K562 (cell line): ENCODE results near the gene LVRN. TPM values are rescaled to one million over a fixed set of nuclear protein-coding genes. Genes with fewer than 3 reads are reported as not detected.

Experiments used
- ATAC-seq: fragments of 200-7000 bp; cut with Tn5 transposase; 3 replicates; pipeline ENCODE4 v1.9.1; 2020; ENCODE audit warnings: moderate library complexity
- BruUV-seq: library from RNA; stranded (reverse); fragments of 400-500 nt; replicated peaks from 2 replicates; lab custom pipeline; 2021; lab: Mats Ljungman, UMichigan
- CTCF ChIA-PET: fragments of 300-600 bp; formaldehyde crosslinking; extraction: SDS; loops from one replicate; lab custom pipeline; 2021; ENCODE audit warnings: low intra/inter-chr PET ratio; lab: Yijun Ruan, JAX
- POLR2A ChIA-PET: fragments of 300-600, 350-650 bp; sonication (Branson Sonifier 250); formaldehyde crosslinking; extraction: SDS; loops from one replicate; lab custom pipeline; 2021; ENCODE audit warnings: antibody characterized with exemption, inconsistent platforms; lab: Yijun Ruan, JAX
- DNase-seq, 4 experiments: peaks; one replicate each; pipeline versions ENCODE4 v3.0.0 to v3.0.0-alpha.2; 2011 to 2018; ENCODE audit warnings: low spot score in 3 of 4, mixed read lengths in 3 of 4; ENCODE audit errors: extremely low read depth in 1 of 4
- FAIRE-seq: peaks from 2 replicates; lab custom pipeline; 2011; peaks lifted over from hg19 to GRCh38; lab: Jason Lieb, UNC
- H2AFZ ChIP-seq: 2 replicates; pipeline ENCODE4 v1.6.0; 2011; ENCODE audit warnings: low read depth, low read length, control low read depth, inconsistent platforms
- H3K27ac ChIP-seq: fragments of 200-600 bp; 3 replicates; pipeline ENCODE4 v1.8.0; 2011; ENCODE audit warnings: low read depth, mild to moderate bottlenecking, control low read depth, inconsistent platforms, low read length, moderate library complexity, mixed read lengths; ENCODE audit errors: extremely low read depth
- H3K27me3 ChIP-seq, 2 experiments: fragments of 300-600 bp in 1 of 2; 2 replicates in 1 of 2; 3 replicates in 1 of 2; pipeline versions ENCODE4 v1.6.0 to v1.8.0; 2011; ENCODE audit warnings: inconsistent platforms in 2 of 2, low read length in 2 of 2, mild to moderate bottlenecking in 1 of 2, mixed read lengths in 1 of 2, moderate library complexity in 1 of 2; ENCODE audit not compliant: control insufficient read depth in 2 of 2, insufficient read depth in 2 of 2
- H3K36me3 ChIP-seq: fragments of 300-600 bp; 3 replicates; pipeline ENCODE4 v1.8.0; 2011; ENCODE audit warnings: mild to moderate bottlenecking, low read length, inconsistent platforms; ENCODE audit not compliant: control insufficient read depth, insufficient read depth
- H3K4me1 ChIP-seq, 2 experiments: fragments of 200-600 bp in 1 of 2; replicated peaks in 1 of 2; 2 replicates in 1 of 2; 3 replicates in 1 of 2; pipeline versions ENCODE4 v1.5.1 to v1.8.0; 2011; ENCODE audit warnings: inconsistent platforms in 2 of 2, low read length in 2 of 2, mild to moderate bottlenecking in 1 of 2, mixed read lengths in 1 of 2, moderate library complexity in 1 of 2; ENCODE audit not compliant: control insufficient read depth in 2 of 2, insufficient read depth in 2 of 2
- H3K4me2 ChIP-seq: 2 replicates; pipeline ENCODE4 v1.6.1; 2011; ENCODE audit warnings: low read length, control low read depth, inconsistent platforms, mixed read lengths; ENCODE audit not compliant: insufficient read depth
- H3K4me3 ChIP-seq: fragments of 200-600 bp; sonication (generic), shearing (Covaris generic); 2 replicates; pipeline ENCODE4 v1.5.1; 2016; ENCODE audit warnings: control low read depth, inconsistent platforms
- H3K79me2 ChIP-seq: fragments of 200-600 bp; 3 replicates; pipeline ENCODE4 v1.8.0; 2011; ENCODE audit warnings: low read length, inconsistent platforms; ENCODE audit not compliant: control insufficient read depth, insufficient read depth
- H3K9ac ChIP-seq, 2 experiments: 2 replicates each; pipeline versions ENCODE4 v1.6.0 to v1.6.1; 2011; ENCODE audit warnings: low read depth in 2 of 2, low read length in 2 of 2, control low read depth in 1 of 2, inconsistent platforms in 1 of 2, mild to moderate bottlenecking in 1 of 2, mixed read lengths in 1 of 2; ENCODE audit not compliant: insufficient read depth in 1 of 2
- H3K9me1 ChIP-seq: one replicate; pipeline ENCODE4 v1.6.0; 2011; ENCODE audit warnings: inconsistent platforms, mild to moderate bottlenecking, low read length, moderate library complexity; ENCODE audit not compliant: control insufficient read depth, insufficient read depth
- H3K9me3 ChIP-seq: replicated peaks from 2 replicates; pipeline ENCODE4 v1.5.1; 2011; ENCODE audit warnings: low read depth, low read length, inconsistent platforms; ENCODE audit not compliant: control insufficient read depth, insufficient read depth
- H4K20me1 ChIP-seq: replicated peaks from 2 replicates; pipeline ENCODE4 v1.6.1; 2011; ENCODE audit warnings: low read length, inconsistent platforms, mixed read lengths; ENCODE audit not compliant: control insufficient read depth, insufficient read depth
- ATF1 ChIP-seq, 2 experiments: fragments of 450-650 bp in 1 of 2; IDR thresholded peaks; 2 replicates each; pipeline ENCODE4 v1.6.1; 2016; ENCODE audit warnings: missing compliant biosample characterization in 1 of 2, missing genetic modification characterization in 1 of 2
- CTBP1 ChIP-seq: fragments of 450-650 bp; IDR thresholded peaks from 2 replicates; pipeline ENCODE4 v1.6.1; 2016; ENCODE audit warnings: borderline replicate concordance
- FOXJ3 ChIP-seq: sonication (generic); formaldehyde crosslinking; IDR thresholded peaks from 2 replicates; pipeline ENCODE4 v1.4.0; 2020; ENCODE audit warnings: mild to moderate bottlenecking, missing genetic modification reagents
- GATA2 ChIP-seq: sonication (generic); formaldehyde crosslinking; IDR thresholded peaks from 2 replicates; pipeline ENCODE4 v1.4.0; 2020; ENCODE audit warnings: mild to moderate bottlenecking, missing genetic modification reagents
- L3MBTL2 ChIP-seq: fragments of 450-650 bp; IDR thresholded peaks from 2 replicates; pipeline ENCODE4 v1.6.1; 2016; ENCODE audit warnings: mild to moderate bottlenecking, moderate library complexity
- RUNX1 ChIP-seq: sonication (generic); IDR thresholded peaks from 2 replicates; pipeline ENCODE4 v1.6.1; 2016; ENCODE audit warnings: antibody characterized with exemption, low read depth
- SPI1 ChIP-seq: IDR thresholded peaks from 2 replicates; pipeline ENCODE4 v1.6.1; 2011; ENCODE audit warnings: low read depth, low read length, control low read depth, borderline replicate concordance
- WGBS: fragments of 100-300 bp; shearing (Covaris generic); methylation state at CpG from one replicate; pipeline ENCODE4 v1.1.6; 2016; ENCODE audit warnings: low coverage, mixed read lengths; ENCODE audit not compliant: insufficient coverage; ENCODE audit errors: missing lambda C conversion rate; 5-methylcytosine and 5-hydroxymethylcytosine counted together
- in situ Hi-C: fragments of 300-500 bp; cut with MboI; formaldehyde crosslinking; loops from 4 replicates; pipeline ENCODE4 v1.15.0; 2018; ENCODE audit warnings: inconsistent platforms, mixed read lengths
- intact Hi-C: fragments of 100-400 bp; cut with micrococcal nuclease; formaldehyde crosslinking; loops from 2 replicates; pipeline ENCODE4 v1.14.2; 2022
- polyA plus RNA-seq, 8 experiments: library from polyadenylated mRNA; depleted of rRNA in 4 of 8; stranded (reverse) in 5 of 8; unstranded in 3 of 8; fragments of >200 nt; fragmentation: Nextera tagmentation in 2 of 8; fragmentation: Illumina TruSeq in 1 of 8; extraction: Ambion mirVana in 2 of 8; extraction: Trizol in 1 of 8; gene quantifications; 2 replicates each; pipeline versions ENCODE4 v1.2.1 to v1.2.3, GENCODE V29; 2011 to 2014; ENCODE audit warnings: inconsistent platforms in 1 of 8, missing spikeins in 1 of 8
- total RNA-seq, 7 experiments: library from RNA; depleted of rRNA in 6 of 7; stranded (reverse); fragments of >200 nt in 6 of 7; fragmentation: Illumina TruSeq in 2 of 7; extraction: Trizol in 2 of 7; gene quantifications; 2 replicates each; pipeline versions ENCODE4 v1.2.1 to v1.2.3, GENCODE V29; 2011 to 2021; ENCODE audit warnings: low replicate concordance in 1 of 7
- TF ChIP-seq, protein P1 (sequence below): fragments of 450-650 bp; IDR thresholded peaks from 2 replicates; pipeline ENCODE4 v1.6.1; 2016; ENCODE audit warnings: antibody characterized with exemption

LVRN gene
- total and polyA plus RNA-seq, 9 of the 15 experiments (the other 6 are each of a cell fraction or from before 2014, with no cell fraction given): 2.6 to 5.3 (median 4.1) TPM

DNA sequence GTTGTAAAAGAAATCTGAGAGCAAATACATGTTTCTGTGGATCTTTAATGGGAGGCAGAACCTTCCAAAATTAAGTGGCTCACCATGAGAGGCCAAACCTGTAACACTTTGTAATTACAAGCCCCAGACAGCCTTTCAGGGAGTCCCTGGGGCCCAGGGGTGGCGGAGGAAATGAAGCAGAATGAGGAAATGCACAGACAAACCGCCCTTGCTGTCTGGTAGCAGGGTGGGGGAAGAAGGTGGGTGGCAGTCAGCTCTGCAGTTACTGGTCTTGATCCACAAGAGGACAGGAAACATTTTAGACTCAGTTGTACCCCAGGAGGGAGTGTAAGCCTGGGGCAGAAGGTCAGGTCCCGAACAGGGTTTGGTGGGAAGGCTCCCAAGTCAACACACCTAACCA, 76.5 kb downstream of the LVRN start:
- Histone ChIP-seq H3K79me2 (no peaks in the 10 kb centered on the region), H3K4me3 (no peak overlapping the region), H3K9ac (no peak overlapping the region), H3K27me3 (peaks cover 0 to 8% of the 10 kb centered on the region in 2 experiments; a peak in 3 of 5 replicates), H3K4me1 (no peaks in the 10 kb centered on the region), H3K36me3 (no peaks in the 10 kb centered on the region), H3K4me2 (no peak overlapping the region), H3K27ac (no peak overlapping the region), H4K20me1 (no peaks in the 10 kb centered on the region), H2AFZ (no peak overlapping the region), H3K9me3 (no peaks in the 10 kb centered on the region), H3K9me1 (no peaks in the 10 kb centered on the region)
- FAIRE-seq (no peak), ATAC-seq (no peak), DNase-seq (no peak)
- in situ Hi-C loops (no loop called here), intact Hi-C loops (loop anchor here (10.0 kb wide), 1 partner anchor 204 kb away; no protein-coding TSS in a partner anchor)
- BruUV-seq: no TSS peak
- ChIA-PET CTCF (no interaction called here), POLR2A (interaction anchor here (0.7 kb wide), 1 partner anchor 47 kb away, joined by 3 read pairs; no protein-coding TSS in a partner anchor)
- 5% methylated on average over 3 of the region's 3 CpGs for WGBS
- TF ChIP-seq L3MBTL2 (no peak), GATA2 (CRISPR knock-in tag) (no peak), SPI1 (0 out of 2 replicates have a peak, but pooled peaks have one; percentile 10), FOXJ3 (CRISPR knock-in tag) (no peak), ATF1 (CRISPR knock-in tag; IDR thresholded peaks at IDR 0.05) (no peak), ATF1 (tag; IDR thresholded peaks at IDR 0.05) (no peak), RUNX1 (no peak), CTBP1 (no peak)
- TF ChIP-seq, protein P1, sequence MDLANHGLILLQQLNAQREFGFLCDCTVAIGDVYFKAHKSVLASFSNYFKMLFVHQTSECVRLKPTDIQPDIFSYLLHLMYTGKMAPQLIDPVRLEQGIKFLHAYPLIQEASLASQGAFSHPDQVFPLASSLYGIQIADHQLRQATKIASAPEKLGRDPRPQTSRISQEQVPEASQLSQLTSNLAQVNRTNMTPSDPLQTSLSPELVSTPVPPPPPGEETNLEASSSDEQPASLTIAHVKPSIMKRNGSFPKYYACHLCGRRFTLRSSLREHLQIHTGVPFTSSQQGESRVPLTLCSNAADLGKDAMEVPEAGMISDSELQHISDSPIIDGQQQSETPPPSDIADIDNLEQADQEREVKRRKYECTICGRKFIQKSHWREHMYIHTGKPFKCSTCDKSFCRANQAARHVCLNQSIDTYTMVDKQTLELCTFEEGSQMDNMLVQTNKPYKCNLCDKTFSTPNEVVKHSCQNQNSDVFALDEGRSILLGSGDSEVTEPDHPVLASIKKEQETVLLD: no peak
